T-helper 1 cell (primary cell): Measurements from ENCODE around the gene HBEGF.
A peak's percentile ranks its signal among the peaks of the same experiment; 100 is the strongest.
"Not testable (repeated sequence)": the region's sequence is repeated elsewhere in the genome, so short reads cannot be mapped to it uniquely, and the experiment has no call there.

Experiments
- DNase-seq, 5 donors: peaks; one replicate each; pipeline ENCODE4 v3.0.0-alpha.2; 2012 to 2020

The HBEGF gene

GRCh38 chr5:140360681-140361479 is 14.5 kb upstream of the HBEGF start:
- DNase-seq = no peak

- no peak for DNase-seq
Measured at GRCh38 chr5:140360101-140360500, 13.7 kb upstream of the HBEGF start, which contains the start of gene SLC4A9. SLC4A9 (plus strand) TSS chr5:140360194; CDS start chr5:140360237, 43 bp downstream.

DNA sequence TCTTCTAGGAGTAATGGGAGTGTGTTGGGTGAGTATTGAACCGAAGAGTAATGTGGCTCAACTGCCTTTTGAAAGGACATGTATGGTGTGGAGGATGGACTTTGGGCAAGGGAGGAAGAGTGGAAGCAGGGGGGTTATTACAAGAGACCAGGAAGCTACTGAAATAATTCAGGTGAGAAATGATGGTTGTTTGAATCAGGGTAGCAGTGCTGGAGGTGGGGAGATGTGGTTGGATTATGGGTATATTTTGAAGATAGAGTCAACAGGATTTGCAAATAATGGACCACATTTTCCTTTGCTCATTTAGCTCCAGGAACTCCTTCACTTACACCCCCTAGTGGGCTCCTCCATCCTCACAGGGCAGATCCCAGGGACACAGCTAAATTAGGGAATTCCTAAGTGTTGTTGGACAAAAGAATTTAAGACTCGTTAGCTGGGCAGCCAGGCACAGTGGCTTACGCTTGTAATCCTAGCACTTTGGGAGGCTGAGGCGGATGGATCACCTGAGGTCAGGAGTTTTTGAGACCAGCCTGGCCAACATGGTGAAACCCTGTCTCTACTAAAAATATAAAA is 12.4 kb upstream of the HBEGF start:
- DNase-seq = no peak

GRCh38 chr5:140357726-140358093 is 11.3 kb upstream of the HBEGF start:
- peak; percentile 39 to 81 (median 61) for DNase-seq

GRCh38 chr5:140356853-140357725 is 10.7 kb upstream of the HBEGF start:
- DNase-seq = no peak

- DNase-seq = no peak
Measured at GRCh38 chr5:140355546-140355945, 9.1 kb upstream of the HBEGF start.

DNA sequence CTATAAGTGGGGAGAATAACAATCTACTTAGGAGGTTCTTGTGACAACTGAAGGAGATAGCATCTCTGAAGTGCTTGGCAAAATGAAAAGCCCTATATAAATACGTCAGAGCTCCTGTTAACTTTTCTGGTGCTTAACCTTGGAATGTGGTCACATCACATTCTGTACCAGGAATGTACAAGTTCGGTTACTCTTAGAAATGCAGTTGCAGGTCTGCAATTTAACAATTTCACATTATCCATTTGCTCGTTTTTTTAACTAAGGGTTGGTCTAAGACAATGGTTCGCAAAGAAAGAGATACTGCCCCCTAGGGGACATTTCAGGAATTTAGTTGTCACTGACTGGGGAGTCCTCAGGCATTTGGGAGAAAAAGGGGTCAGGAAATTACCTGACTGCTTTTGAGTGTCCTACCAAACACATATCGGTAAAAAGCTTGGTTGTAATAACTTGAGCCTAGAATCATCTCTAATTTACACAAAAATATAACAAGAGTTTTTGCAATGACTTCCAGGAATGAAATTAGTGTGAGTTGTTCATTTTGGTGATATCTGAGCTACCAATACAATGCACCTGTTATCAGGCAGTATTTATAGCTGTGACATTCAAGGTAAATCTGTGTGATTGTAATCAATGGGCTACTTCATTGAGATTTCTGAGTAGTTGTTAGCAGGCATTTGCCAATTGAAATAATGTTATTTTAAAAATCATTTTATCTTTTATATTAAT is 5.4 kb upstream of the HBEGF start:
- peak in 4 of 5 donors; percentile 24 to 74 (median 58) for DNase-seq

DNA sequence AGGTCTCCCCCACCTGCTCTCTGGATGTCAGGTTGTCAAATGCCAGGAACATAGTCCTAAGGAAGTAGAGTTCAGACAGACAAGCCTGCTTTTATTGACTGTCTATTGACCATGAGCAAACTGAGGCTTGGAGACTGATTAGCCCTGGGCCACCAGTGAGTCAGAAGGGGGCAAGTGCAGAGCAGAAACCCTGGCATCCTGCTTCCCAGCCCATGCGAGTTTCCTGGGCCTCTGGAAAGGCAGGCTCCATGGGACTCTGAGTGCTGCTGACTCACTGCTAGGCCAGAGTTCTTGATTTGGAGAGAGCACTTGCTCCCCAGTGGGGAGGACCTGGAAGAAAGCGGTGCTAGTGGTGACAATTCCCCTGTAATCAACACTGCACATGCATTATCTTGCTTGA is 2.8 kb upstream of the HBEGF start:
- no peak for DNase-seq

- no peak for DNase-seq
Measured at GRCh38 chr5:140348104-140348503, 1.7 kb upstream of the HBEGF start.

DNA sequence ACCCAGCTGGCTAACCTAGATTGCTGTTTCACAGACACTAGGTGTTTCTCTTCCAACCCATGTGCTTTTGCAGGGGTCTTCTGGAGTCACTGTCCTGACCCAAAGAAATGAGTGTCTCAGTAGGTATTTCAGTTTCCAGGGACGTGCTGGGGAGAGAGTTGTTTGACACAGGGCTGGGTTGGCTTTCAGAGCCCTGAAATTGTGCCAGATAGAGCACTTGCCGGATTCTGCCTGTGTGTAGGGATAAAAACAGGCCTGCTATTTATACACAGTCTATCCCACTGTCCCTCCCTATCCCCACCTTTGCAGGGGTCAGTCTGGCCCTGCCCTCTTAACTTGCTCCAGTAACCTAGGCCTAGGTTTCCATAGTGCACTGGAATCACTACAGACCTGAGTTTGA is 957 bp upstream of the HBEGF start:
- DNase-seq = no peak

DNA sequence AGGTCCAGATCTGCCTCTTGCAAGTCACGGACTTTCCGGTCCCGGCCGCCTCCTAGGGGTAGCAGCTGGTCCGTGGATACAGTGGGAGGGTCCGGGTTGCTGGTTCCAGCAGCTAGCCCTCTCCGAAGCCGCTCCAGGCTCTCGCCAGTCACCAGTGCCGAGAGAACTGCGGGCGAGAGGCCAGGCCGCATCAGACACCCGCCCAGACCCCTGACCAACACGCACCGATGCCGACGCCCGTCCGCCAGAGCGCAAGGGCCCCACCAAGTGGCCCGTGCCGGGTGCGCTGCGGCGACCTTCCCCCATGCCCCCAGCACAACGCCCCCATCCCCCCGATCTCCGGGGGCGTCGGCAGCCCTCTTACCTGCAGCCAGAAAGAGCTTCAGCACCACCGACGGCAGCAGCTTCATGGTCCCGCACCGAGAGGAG is 470 bp downstream of the HBEGF start:
- DNase-seq = no peak

DNA sequence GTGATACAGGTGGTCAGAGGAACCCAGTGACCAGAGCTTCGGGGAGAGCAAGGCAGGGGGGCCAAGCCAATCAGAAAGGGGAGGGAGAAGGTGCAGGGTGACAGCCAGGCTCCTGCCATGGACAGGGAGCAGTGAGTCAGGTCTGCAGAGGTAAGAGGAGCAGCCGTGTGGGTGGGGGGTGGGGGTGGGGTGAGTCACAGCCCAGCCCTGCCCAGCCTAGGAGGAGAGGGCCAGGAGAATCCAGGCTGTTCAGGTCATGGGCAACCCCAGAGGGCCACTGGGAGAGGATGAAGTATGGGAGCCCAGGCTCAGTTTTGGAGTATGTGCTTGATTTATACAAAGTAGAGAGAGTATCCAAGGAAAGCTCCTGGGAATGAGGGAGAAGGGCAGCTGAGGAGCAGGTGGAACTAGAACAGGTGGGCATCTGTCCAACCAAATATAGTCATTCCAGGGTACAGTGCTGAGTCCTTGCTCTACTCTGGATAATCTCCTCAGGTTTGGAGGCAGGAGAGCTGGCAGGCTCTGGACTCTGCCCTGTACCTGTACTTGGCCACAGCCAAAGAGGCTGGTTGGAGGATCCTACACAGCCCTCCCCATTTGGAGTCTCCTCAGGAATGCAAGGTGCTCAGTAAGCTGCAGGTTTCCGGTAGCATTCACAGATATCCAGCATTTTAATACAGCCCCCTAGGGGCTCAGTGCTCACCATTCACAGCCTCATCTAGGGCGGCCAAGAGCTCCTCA is 1.6 kb downstream of the HBEGF start:
- DNase-seq = peak in 1 of 5 donors; percentile 63

- DNase-seq = not testable (repeated sequence)
Measured at GRCh38 chr5:140343849-140344248, 2.6 kb downstream of the HBEGF start.

DNA sequence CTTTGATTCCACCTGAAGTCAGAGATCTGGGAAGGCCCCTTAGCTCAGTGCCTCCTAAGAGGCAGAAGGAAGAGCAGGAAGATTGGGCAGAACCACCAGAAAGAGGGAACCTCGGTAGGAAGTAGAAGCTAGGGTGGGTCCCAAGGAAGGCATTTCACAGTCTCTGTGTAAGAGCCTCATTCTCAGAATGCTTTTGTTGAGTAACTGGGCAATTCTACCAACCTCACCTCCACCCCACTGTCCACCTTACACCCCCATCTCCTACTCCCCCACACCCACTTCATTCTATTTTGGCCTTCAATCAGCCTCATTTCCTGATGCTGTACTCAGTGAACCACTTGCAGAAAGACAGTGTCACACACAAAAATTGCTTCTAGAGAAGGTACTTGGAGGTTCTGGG is 3.5 kb downstream of the HBEGF start:
- DNase-seq = peak in 1 of 5 donors; percentile 46

GRCh38 chr5:140342287-140342686 is 4.1 kb downstream of the HBEGF start:
- peak in 1 of 5 donors; percentile 94 for DNase-seq

- peak in 1 of 5 donors; percentile 26 for DNase-seq
Measured at GRCh38 chr5:140341591-140341990, 4.8 kb downstream of the HBEGF start.

- peak in 1 of 5 donors; percentile 23 for DNase-seq
Measured at GRCh38 chr5:140340605-140341121, 5.7 kb downstream of the HBEGF start.

DNA sequence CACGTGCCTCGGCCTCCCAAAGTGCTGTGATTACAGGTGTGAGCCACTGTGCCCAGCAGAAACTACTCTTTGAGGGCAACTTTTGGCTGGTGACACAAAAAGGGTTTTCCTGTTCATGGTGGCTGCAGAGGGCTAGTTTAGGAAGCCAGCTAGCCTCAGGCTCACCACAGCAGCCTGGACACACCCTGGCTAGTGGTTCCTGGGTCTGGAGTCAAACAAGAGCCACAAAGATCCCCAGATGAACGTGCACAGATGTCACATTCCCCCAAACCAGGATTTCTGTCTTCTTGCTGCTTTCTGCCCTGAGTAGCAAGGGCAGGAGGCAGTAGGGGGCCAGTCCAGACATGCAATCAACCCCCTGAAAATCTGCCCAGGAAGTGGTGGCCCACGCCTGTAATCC is 6.8 kb downstream of the HBEGF start:
- DNase-seq = peak in 1 of 5 donors; percentile 19

DNA sequence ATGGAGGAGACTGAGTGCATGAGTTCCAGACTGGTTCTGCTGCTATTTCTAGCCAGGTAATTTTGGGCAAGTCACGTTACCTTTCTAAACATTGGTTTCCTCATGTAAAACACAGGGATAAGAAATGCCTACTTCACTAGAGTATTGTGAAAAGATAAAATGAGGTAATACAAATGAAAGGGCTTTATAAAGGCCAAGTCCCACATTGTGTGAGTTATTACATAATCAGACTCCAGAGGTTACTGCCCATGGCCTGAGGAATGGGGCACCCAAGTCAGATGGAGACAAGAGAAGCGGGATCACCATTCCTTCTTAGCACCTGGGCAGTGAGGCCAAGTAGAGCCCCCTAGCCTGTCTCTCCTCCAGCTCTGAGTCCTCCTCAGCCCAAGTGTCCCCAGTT is 7.5 kb downstream of the HBEGF start:
- DNase-seq = no peak

DNA sequence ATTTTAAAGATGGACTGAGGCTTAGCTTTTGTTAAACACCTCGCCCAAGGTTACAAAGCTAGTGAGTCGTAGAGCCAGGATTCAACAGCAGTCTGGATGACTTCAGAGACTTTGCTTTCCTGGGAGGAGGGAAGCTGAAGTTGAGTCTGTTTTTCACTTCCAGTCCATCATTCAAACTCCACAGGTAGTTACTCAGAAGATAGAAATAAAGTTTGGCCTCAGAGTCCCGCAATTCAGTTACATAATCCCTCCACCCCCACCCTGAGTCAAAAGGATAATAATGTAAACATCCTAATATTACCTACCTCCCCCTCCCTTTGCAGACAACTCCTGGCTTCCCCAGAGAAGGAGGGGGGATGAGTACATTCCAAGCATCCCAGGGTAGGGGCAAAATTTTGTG is 8.1 kb downstream of the HBEGF start:
- DNase-seq = no peak

DNA sequence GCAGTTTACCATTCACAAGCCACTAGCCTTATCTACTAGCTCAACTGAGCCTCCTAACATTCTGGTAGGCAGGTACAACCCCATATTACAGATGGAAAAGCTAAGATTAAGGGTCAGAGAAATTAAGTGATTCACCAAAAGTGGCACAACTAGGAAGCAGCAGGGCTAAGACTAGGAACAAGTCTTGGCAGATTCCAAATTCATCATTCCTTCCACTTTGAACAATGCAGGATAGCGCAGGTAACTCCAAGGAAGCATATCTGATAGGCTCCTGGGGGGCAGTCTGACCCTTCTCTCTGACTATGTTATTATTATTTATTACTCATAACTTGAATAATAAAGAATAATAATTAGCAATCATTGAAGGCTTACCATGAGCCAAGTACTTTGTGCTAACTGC is 8.5 kb downstream of the HBEGF start:
- no peak for DNase-seq

DNA sequence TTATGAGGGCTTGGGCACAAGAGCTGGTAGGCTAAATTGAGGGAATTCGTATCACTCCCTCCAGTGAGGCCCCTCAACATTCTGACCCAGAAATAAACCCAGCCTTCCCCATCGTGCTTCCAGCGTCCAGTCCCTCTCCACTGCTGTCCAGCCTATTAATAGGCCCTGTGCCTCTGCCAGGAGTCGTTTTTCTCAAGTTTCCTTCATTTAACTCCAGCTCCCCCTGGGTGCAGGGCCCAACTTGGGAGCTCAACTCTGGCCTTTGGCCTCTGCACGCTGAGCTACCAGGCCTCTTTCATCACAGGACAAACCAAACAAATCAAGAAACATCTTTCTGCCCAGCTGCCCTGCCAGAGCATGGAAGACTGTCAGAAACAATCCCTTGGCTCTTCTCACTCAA is 10.0 kb downstream of the HBEGF start:
- DNase-seq = no peak
